Measurements from ENCODE around the gene KCNJ4. TPM values are rescaled to one million over a fixed set of nuclear protein-coding genes. Genes with fewer than 3 reads are reported as not detected.

The KCNJ4 gene
- total RNA-seq, 1 experiment from 2014 or later, result 0.27 TPM

DNA sequence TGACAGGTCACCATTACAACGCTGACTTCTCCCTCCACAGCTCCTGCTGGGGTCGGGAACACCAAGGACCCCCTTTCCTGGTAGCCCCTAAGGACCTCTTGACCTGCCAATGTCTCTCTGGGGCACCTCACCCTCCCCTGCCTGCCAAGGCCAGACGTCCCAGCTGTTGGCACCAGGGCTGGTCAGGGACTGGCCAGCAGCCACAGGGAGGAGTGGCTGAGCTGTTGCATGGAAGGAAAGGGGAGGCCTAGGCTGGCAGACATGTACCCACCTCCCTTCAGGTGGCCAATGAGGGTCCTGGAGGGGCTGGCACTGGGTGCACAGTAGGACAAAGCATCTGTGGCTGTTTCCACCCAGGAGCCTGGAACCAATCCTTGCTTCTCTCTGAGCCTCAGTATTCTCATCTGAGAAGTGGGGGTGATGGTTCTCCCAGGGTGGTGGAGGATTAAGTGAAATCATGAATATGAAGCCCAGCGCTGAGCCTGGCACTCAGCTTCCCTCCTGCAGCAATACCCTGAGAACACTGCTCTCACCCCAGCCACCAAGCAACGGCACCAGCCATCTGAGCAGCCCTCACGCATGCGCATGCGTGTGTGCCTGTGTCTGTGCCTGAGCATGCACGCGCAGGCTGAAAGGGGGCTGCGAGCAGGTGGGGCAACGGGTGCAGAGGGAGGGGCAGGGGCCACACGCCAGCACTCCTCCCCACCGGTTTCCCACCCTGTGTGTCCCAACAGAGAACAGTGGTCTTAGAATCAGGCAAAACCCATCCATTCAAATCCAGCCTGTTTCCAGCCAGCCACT lies 5.9 kb downstream of the KCNJ4 start:
- intact Hi-C loops (cut with micrococcal nuclease; ENCODE audit: unreplicated experiment), result no loop called here
- Mint-ChIP-seq H3K4me3 (ENCODE audit: unreplicated experiment) (no peak overlapping the region), H3K27me3 (ENCODE audit: insufficient read depth, unreplicated experiment) (peaks cover 15% of the 10 kb centered on the region), H3K27ac (ENCODE audit: unreplicated experiment) (no peak overlapping the region), H3K4me1 (ENCODE audit: low read depth, unreplicated experiment) (peaks cover under 1% of the 10 kb centered on the region), H3K36me3 (ENCODE audit: insufficient read depth, unreplicated experiment) (peaks cover 8% of the 10 kb centered on the region), H3K9me3 (ENCODE audit: unreplicated experiment) (no peaks in the 10 kb centered on the region)
- no peak overlapping the region for H3K4me3 ChIP-seq (ENCODE audit: low read depth, low read length)
- ChIA-PET POLR2A (no interaction called here), CTCF (no interaction called here)
- no peaks in the 10 kb centered on the region for H3K9me3 ChIP-seq
- DNase-seq, result no peak
- peaks cover 2% of the 10 kb centered on the region; the same call in 1 of the 2 replicates for H3K27me3 ChIP-seq (replicated peaks; ENCODE audit: control insufficient read depth, insufficient read depth, low read length)
- no peak for TF ChIP-seq CTCF (IDR thresholded peaks at IDR 0.05; ENCODE audit: insufficient read depth in 1 of 2, low read depth in 1 of 2, low read length in 1 of 2, severe bottlenecking in 1 of 2, unreplicated experiment in 1 of 2)
- H3K36me3 ChIP-seq (ENCODE audit: control insufficient read depth, insufficient read depth, low read length), result no peaks in the 10 kb centered on the region
- peaks cover 2% of the 10 kb centered on the region; the same call in 1 of the 2 replicates for H3K4me1 ChIP-seq
- no TSS peak for BruUV-seq (replicated peaks)

GRCh38 chr22:38446018-38446601 lies 8.9 kb downstream of the KCNJ4 start:
- ChIA-PET CTCF (no interaction called here), POLR2A (interaction anchor here (0.5 kb wide), 1 partner anchor 602 kb away, joined by 6 read pairs; the partner anchor contains the start of gene ANKRD54)
- peaks cover 12% of the 10 kb centered on the region for H3K4me1 Mint-ChIP-seq (ENCODE audit: low read depth, unreplicated experiment)
- no peaks in the 10 kb centered on the region for H3K9me3 Mint-ChIP-seq (ENCODE audit: unreplicated experiment)
- BruUV-seq (replicated peaks), result no TSS peak
- no peak overlapping the region for H3K4me3 Mint-ChIP-seq (ENCODE audit: unreplicated experiment)
- DNase-seq, result no peak
- H3K27me3 Mint-ChIP-seq (ENCODE audit: insufficient read depth, unreplicated experiment), result peaks cover 13% of the 10 kb centered on the region
- peaks cover 5% of the 10 kb centered on the region for H3K36me3 Mint-ChIP-seq (ENCODE audit: insufficient read depth, unreplicated experiment)
- intact Hi-C loops (cut with micrococcal nuclease; ENCODE audit: unreplicated experiment), result no loop called here
- Histone ChIP-seq H3K9me3 (no peaks in the 10 kb centered on the region), H3K4me3 (ENCODE audit: low read depth, low read length) (no peak overlapping the region), H3K36me3 (ENCODE audit: control insufficient read depth, insufficient read depth, low read length) (no peaks in the 10 kb centered on the region), H3K4me1 (no peaks in the 10 kb centered on the region), H3K27me3 (replicated peaks; ENCODE audit: control insufficient read depth, insufficient read depth, low read length) (no peaks in the 10 kb centered on the region)
- H3K27ac Mint-ChIP-seq (ENCODE audit: unreplicated experiment), result no peak overlapping the region
- TF ChIP-seq CTCF (IDR thresholded peaks at IDR 0.05; ENCODE audit: insufficient read depth in 1 of 2, low read depth in 1 of 2, low read length in 1 of 2, severe bottlenecking in 1 of 2, unreplicated experiment in 1 of 2), result no peak

DNA sequence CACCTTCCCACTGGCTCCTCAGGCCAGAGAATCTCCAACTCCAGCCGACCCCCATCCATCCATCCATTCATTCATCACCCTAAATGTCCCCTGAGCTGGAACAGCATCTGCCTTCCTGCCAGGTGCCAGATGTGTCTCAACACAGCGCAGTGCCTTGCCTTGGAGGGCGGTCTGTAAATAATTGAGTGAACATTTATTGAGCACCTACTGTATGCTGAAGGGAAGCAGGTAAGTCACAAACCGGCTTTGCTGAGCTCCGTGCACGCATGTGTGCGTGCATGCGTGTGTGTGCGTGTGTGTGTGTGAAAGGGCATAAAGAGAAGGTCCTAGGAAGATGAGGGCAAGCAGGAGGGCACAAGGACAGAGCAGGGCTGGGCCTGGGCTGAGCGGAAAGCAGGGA lies 10.2 kb downstream of the KCNJ4 start:
- BruUV-seq (replicated peaks), result no TSS peak
- no peak overlapping the region for H3K4me3 ChIP-seq (ENCODE audit: low read depth, low read length)
- Mint-ChIP-seq H3K4me1 (ENCODE audit: low read depth, unreplicated experiment) (peaks cover 12% of the 10 kb centered on the region), H3K36me3 (ENCODE audit: insufficient read depth, unreplicated experiment) (no peaks in the 10 kb centered on the region), H3K9me3 (ENCODE audit: unreplicated experiment) (no peaks in the 10 kb centered on the region), H3K4me3 (ENCODE audit: unreplicated experiment) (no peak overlapping the region), H3K27me3 (ENCODE audit: insufficient read depth, unreplicated experiment) (peaks cover 8% of the 10 kb centered on the region), H3K27ac (ENCODE audit: unreplicated experiment) (no peak overlapping the region)
- H3K27me3 ChIP-seq (replicated peaks; ENCODE audit: control insufficient read depth, insufficient read depth, low read length), result no peaks in the 10 kb centered on the region
- intact Hi-C loops (cut with micrococcal nuclease; ENCODE audit: unreplicated experiment), result no loop called here
- no peak for TF ChIP-seq CTCF (IDR thresholded peaks at IDR 0.05; ENCODE audit: insufficient read depth in 1 of 2, low read depth in 1 of 2, low read length in 1 of 2, severe bottlenecking in 1 of 2, unreplicated experiment in 1 of 2)
- no peak for DNase-seq
- ChIA-PET POLR2A (no interaction called here), CTCF (no interaction called here)
- H3K4me1 ChIP-seq, result no peaks in the 10 kb centered on the region
- H3K36me3 ChIP-seq (ENCODE audit: control insufficient read depth, insufficient read depth, low read length), result no peaks in the 10 kb centered on the region
- H3K9me3 ChIP-seq, result no peaks in the 10 kb centered on the region

Data from Caco-2 (cell line).